ENCODE measurements around the gene CEPT1. TPM values are rescaled to one million over a fixed set of nuclear protein-coding genes. Genes with fewer than 3 reads are reported as not detected.

CEPT1 gene
- total and polyA plus RNA-seq, 2 of the 4 experiments (the other 2 are of a cell fraction) = 13.3 to 27.4 TPM

DNA sequence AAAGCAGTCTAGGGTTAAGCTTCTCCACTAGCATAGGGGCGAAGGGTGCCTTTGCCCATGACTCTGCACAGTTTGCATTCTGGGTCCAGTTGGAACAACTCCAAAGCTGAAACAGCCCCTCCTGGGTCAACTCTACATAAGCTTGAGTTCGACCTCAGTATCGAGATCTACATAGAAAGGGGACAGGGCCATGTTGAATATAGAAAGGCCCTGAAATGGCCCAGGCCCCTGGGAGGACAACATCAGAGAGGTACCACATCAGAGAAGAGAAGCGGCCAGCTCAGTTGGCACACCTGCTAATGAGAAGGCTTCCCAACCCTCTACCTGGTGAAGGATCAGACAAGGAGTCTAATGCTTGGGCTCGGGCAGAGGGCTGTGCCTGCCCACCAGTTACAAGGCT is 58.8 kb downstream of the CEPT1 start:
- no peak overlapping the region for H2BK20ac ChIP-seq (ENCODE audit: low read depth, low read length)
- no peak overlapping the region for H3K4ac ChIP-seq (ENCODE audit: low read depth, low read length)
- no peak overlapping the region for H3K14ac ChIP-seq (replicated peaks; ENCODE audit: low read depth, low read length)
- H3K36me3 ChIP-seq (ENCODE audit: control insufficient read depth, insufficient read depth, low read length) = no peaks in the 10 kb centered on the region
- H3K4me1 ChIP-seq (ENCODE audit: control insufficient read depth, insufficient read depth, low read length) = peaks cover 20% of the 10 kb centered on the region
- no peak overlapping the region for H3K56ac ChIP-seq (ENCODE audit: extremely low read depth, insufficient read depth, low read length)
- no TSS peak for BruUV-seq (replicated peaks)
- ATAC-seq (ENCODE audit: low read depth) (no peak), DNase-seq (no peak)
- H3K27ac ChIP-seq (ENCODE audit: insufficient read depth, low read length) = no peak overlapping the region
- H4K8ac ChIP-seq (ENCODE audit: low read depth in 2 of 2, low read length in 2 of 2) = no peak overlapping the region
- H2BK120ac ChIP-seq (ENCODE audit: low read depth, low read length) = no peak overlapping the region
- H3K79me1 ChIP-seq (ENCODE audit: low read depth in 1 of 2, low read length in 2 of 2) = no peaks in the 10 kb centered on the region
- H4K20me1 ChIP-seq (ENCODE audit: insufficient read depth, low read length) = no peaks in the 10 kb centered on the region
- no peak overlapping the region for H3K4me2 ChIP-seq (ENCODE audit: low read depth, low read length)
- peaks cover 3% of the 10 kb centered on the region for H3K9me1 ChIP-seq (ENCODE audit: insufficient read depth, low read length)
- H3K9me3 ChIP-seq (ENCODE audit: control insufficient read depth, insufficient read depth, low read length) = no peaks in the 10 kb centered on the region
- dilution Hi-C loops (cut with HindIII; ENCODE audit: low sequenced_read_pairs, unreplicated experiment) = no loop called here
- H3K4me3 ChIP-seq (ENCODE audit: insufficient read depth, low read depth, low read length) = no peak overlapping the region
- H2AFZ ChIP-seq (replicated peaks; ENCODE audit: low read length, poor library complexity) = no peak overlapping the region
- no CpG with 5 or more reads among the region's 5 CpGs for whole genome bisulfite sequencing, 2 experiments (ENCODE audit: extremely low coverage in 2 of 2, insufficient read length in 1 of 2)
- POLR2A ChIA-PET (ENCODE audit: unreplicated experiment) = no interaction called here
- H2BK15ac ChIP-seq (ENCODE audit: low read depth, low read length) = no peak overlapping the region
- TF ChIP-seq RAD21 (IDR thresholded peaks at IDR 0.05; ENCODE audit: low read length) (no peak), RCOR1 (IDR thresholded peaks at IDR 0.05; ENCODE audit: insufficient replicate concordance, low read length) (no peak), USF2 (IDR thresholded peaks at IDR 0.05; ENCODE audit: low read depth, low read length) (no peak), FOS (IDR thresholded peaks at IDR 0.05; ENCODE audit: low read depth, low read length) (no peak), RFX5 (IDR thresholded peaks at IDR 0.05; ENCODE audit: low read depth, low read length) (no peak), MXI1 (IDR thresholded peaks at IDR 0.05; ENCODE audit: borderline replicate concordance, low read depth, low read length) (no peak), CEBPB (IDR thresholded peaks at IDR 0.05; ENCODE audit: low read depth, low read length) (no peak), CHD1 (IDR thresholded peaks at IDR 0.05; ENCODE audit: low read depth, low read length) (no peak), MAFK (IDR thresholded peaks at IDR 0.05; ENCODE audit: low read depth, low read length) (no peak), NFE2L2 (IDR thresholded peaks at IDR 0.05; ENCODE audit: low read depth, low read length) (no peak), SMC3 (IDR thresholded peaks at IDR 0.05; ENCODE audit: low read depth, low read length) (no peak), BHLHE40 (IDR thresholded peaks at IDR 0.05; ENCODE audit: low read depth, low read length) (no peak), MAZ (IDR thresholded peaks at IDR 0.05; ENCODE audit: borderline replicate concordance, low read depth, low read length) (no peak), POLR2A (IDR thresholded peaks at IDR 0.05; ENCODE audit: low read depth, low read length) (no peak)
- TF ChIP-seq, protein P1, sequence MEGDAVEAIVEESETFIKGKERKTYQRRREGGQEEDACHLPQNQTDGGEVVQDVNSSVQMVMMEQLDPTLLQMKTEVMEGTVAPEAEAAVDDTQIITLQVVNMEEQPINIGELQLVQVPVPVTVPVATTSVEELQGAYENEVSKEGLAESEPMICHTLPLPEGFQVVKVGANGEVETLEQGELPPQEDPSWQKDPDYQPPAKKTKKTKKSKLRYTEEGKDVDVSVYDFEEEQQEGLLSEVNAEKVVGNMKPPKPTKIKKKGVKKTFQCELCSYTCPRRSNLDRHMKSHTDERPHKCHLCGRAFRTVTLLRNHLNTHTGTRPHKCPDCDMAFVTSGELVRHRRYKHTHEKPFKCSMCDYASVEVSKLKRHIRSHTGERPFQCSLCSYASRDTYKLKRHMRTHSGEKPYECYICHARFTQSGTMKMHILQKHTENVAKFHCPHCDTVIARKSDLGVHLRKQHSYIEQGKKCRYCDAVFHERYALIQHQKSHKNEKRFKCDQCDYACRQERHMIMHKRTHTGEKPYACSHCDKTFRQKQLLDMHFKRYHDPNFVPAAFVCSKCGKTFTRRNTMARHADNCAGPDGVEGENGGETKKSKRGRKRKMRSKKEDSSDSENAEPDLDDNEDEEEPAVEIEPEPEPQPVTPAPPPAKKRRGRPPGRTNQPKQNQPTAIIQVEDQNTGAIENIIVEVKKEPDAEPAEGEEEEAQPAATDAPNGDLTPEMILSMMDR (conservative IDR thresholded peaks at IDR 0.05; ENCODE audit: low read depth, low read length) = no peak
- TF ChIP-seq, protein P2, sequence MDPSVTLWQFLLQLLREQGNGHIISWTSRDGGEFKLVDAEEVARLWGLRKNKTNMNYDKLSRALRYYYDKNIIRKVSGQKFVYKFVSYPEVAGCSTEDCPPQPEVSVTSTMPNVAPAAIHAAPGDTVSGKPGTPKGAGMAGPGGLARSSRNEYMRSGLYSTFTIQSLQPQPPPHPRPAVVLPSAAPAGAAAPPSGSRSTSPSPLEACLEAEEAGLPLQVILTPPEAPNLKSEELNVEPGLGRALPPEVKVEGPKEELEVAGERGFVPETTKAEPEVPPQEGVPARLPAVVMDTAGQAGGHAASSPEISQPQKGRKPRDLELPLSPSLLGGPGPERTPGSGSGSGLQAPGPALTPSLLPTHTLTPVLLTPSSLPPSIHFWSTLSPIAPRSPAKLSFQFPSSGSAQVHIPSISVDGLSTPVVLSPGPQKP (IDR thresholded peaks at IDR 0.05; ENCODE audit: borderline replicate concordance, low read depth, low read length) = no peak
- intact Hi-C loops (cut with micrococcal nuclease) = no loop called here
- no peak overlapping the region for H2AK9ac ChIP-seq (replicated peaks; ENCODE audit: low read depth, low read length, poor library complexity)
- no peak overlapping the region for H2AK5ac ChIP-seq (ENCODE audit: low read depth, low read length)
- no peak overlapping the region for H4K91ac ChIP-seq (ENCODE audit: insufficient read depth, low read depth, low read length)
- no peak overlapping the region for H3K23ac ChIP-seq (ENCODE audit: low read depth, low read length)
- peaks cover 10% of the 10 kb centered on the region for H3K27me3 ChIP-seq (ENCODE audit: control insufficient read depth, insufficient read depth, low read length)
- in situ Hi-C loops (cut with MboI; ENCODE audit: low sequenced_read_pairs) = no loop called here
- H4K5ac ChIP-seq (ENCODE audit: low read depth, low read length) = no peak overlapping the region
- H3K9ac ChIP-seq (ENCODE audit: low read depth, low read length) = no peak overlapping the region
- H3K18ac ChIP-seq (ENCODE audit: low read depth, low read length) = no peak overlapping the region
- CTCF ChIA-PET = no interaction called here
- no peak overlapping the region for H2BK5ac ChIP-seq (ENCODE audit: low read depth, low read length, poor library complexity, severe bottlenecking)

All from IMR-90 (cell line).